Measurements from ENCODE around the gene METTL24. TPM values are rescaled to one million over a fixed set of nuclear protein-coding genes. Genes with fewer than 3 reads are reported as not detected.
A peak's percentile ranks its signal among the peaks of the same experiment; 100 is the strongest.
"Not testable (repeated sequence)": the region's sequence is repeated elsewhere in the genome, so short reads cannot be mapped to it uniquely, and the experiment has no call there.

Gene METTL24
- total RNA-seq, 2 donors from 2014 or later: 1.7 to 2.1 TPM

DNA sequence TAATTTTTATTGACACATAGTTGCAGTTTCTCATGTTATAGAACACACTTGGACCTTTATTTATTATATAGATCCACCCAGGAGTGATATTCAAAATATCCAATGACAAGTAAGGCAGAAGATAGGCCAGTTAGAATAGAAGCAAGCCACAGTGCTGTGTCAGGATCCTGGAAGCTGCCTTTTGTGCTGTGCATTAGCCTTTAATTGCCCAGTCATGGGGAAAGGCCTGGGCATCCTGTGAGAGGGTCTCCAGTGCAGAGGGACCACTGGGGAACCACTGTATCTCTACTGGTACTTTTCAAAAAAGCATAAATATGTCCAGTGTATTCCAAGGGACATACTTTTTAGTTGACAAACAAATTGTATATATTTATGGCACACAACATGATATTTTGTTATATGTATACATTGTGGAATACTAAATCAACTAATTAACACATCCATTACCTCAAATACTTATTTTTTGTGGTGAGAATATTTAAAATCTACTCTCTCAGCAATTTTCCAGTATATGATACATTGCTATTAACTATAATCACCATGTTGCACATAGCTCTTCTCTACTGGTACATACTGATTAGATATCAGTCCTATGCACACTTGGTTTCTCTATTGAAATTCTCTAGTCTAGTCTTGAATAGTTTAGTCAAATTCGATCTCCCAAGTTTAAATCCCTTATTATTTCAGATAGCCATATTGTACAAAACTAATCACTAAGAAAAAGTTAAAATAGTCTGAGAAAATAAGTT lies 118.4 kb downstream of the METTL24 start:
- DNase-seq (no peak), ATAC-seq (no peak)
- intact Hi-C loops (cut with DNase I): no loop called here

- DNase-seq; intact Hi-C loops (cut with DNase I); ATAC-seq: not testable (repeated sequence)
These were observed 122.1 kb downstream of the METTL24 start for GRCh38 chr6:110236007-110236406.

- ATAC-seq (peak; percentile 34 to 67), DNase-seq (no peak)
- intact Hi-C loops (cut with DNase I): no loop called here
These were observed 124.3 kb downstream of the METTL24 start for GRCh38 chr6:110233770-110234374.

- no peak for ATAC-seq
- no peak for DNase-seq
- intact Hi-C loops (cut with DNase I): no loop called here
These were observed 125.7 kb downstream of the METTL24 start for GRCh38 chr6:110232450-110232849.

DNA sequence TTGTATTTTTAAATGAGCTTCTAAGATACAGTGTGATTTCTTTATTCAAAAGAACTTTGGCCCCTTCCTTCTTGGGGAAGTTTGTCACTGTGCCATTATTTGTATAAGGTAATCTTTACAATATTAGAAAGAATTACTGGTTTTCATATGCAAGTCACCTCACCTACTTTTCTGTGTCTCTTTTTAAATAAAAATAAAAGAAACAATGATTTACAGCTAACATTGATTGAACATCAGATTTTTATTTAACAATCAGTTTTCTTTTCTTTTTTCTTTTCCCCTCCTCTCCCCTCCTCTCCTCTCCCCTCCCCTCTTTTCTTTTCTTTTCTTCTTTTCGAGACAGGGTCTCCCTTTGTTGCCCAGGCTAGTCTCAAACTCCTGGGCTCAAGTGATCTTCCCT lies 131.9 kb downstream of the METTL24 start:
- no peak for ATAC-seq
- no peak for DNase-seq
- intact Hi-C loops (cut with DNase I): no loop called here

GRCh38 chr6:110221738-110222137 lies 136.4 kb downstream of the METTL24 start:
- ATAC-seq: no peak
- intact Hi-C loops (cut with DNase I): no loop called here
- DNase-seq: no peak

DNA sequence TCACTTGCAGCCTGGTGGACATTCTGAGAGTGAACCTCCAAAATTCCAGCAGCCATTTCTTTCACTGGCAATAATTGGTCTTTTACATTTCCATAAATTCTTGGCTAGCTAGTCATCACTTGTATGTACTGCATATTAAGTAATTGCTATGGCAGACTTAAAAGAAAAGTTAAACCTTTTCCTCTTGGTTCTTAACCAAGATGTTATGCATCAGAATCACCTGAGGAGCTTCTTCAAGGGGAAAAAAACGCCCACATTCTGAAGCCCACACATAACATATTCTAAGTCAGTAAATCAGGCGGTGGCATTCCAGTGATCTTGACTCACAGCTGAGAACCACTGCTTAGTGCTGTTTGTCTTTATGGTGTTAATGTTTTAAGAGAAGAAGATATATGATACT lies 140.9 kb downstream of the METTL24 start:
- intact Hi-C loops (cut with DNase I): no loop called here
- no peak for DNase-seq
- no peak for ATAC-seq

- intact Hi-C loops (cut with DNase I): no loop called here
These were observed 142.0 kb downstream of the METTL24 start for GRCh38 chr6:110216140-110216539.

GRCh38 chr6:110214338-110214737 lies 143.8 kb downstream of the METTL24 start:
- intact Hi-C loops (cut with DNase I): no loop called here
- no peak for ATAC-seq
- no peak for DNase-seq

More at GRCh38 chr6:110216140-110216539, 142.0 kb downstream of the METTL24 start:
- ATAC-seq (no peak), DNase-seq (no peak)

- ATAC-seq (no peak), DNase-seq (no peak)
- intact Hi-C loops (cut with DNase I): no loop called here
These were observed 146.4 kb downstream of the METTL24 start for GRCh38 chr6:110211753-110212152.

DNA sequence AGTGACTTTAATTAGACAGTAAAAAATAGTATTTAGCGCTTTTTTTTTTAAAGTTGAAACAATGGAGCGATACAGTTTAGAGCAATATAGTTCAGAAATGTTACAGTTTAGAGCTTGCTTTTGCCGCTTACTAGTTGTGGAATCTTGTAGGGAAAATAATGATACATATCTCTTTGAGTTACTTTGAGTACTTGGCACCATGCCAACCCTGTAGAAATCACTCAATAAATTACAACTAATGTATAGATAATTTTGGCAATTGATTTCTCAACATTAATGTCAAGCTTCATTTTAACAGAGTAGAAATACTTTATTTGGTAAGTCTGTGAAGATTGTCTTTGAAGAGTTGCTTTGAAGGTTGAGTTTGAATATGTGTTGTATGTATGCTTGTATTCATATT lies 150.5 kb downstream of the METTL24 start:
- DNase-seq: no peak
- ATAC-seq: no peak
- intact Hi-C loops (cut with DNase I): no loop called here

DNA sequence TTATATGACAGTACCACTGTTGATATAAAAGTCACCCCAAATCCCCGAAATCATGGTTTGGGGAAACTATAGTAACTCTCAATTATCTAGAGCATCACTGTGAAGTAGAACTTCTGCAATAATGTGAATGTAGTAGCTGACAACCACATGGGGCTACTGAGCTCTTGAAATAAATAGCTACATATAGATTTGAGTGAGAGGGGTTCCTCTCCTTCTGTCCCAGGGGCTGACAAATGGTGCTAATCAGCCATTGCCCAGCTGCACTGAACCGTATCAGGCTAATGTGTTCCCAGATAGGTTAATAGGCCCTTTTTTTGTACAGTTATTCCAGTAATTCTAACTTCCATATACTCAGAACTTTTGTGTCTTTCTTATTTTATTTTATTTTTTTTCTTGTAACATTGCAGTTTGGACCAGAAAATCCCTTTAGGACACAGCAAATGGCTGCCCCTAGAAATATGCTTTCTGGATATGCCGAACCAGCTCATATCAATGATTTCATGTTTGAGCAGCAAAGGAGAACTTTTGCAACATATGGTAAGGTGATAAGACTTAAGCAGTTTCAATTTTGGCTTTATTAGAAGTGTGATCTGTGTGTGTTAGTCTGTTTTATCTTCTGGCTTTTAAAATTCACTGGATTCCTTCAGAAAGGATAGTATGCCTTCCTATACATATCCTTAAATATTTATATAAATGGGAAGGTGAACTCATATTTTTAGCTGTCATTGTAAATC lies 156.8 kb downstream of the METTL24 start:
- DNase-seq (no peak), ATAC-seq (no peak)
- intact Hi-C loops (cut with DNase I): no loop called here

DNA sequence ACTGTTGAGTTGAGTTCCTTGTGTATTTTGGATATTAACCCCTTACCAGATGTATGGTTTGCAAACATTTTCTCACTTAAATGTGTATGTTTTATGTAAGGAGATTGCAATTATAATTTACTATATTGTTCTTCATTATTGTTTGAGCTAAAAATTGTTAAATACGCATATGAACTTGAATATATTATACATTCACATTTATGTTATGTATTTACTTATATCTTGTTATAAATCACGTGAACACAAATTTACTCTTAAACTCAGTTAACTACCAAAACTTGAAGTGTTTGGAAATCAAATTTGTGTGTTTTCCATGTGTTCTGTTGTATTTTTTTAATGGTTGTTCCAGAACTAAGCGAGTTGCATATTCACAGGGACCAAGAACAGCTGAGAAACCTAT lies 159.6 kb downstream of the METTL24 start:
- ATAC-seq (no peak), DNase-seq (no peak)

GRCh38 chr6:110196874-110197273 lies 161.3 kb downstream of the METTL24 start:
- intact Hi-C loops (cut with DNase I): no loop called here
- DNase-seq: no peak

More for the DNA sequence above, 159.6 kb downstream of the METTL24 start:
- intact Hi-C loops (cut with DNase I): no loop called here

GRCh38 chr6:110195639-110196038 lies 162.5 kb downstream of the METTL24 start:
- DNase-seq (no peak), ATAC-seq (no peak)
- intact Hi-C loops (cut with DNase I): no loop called here

More at GRCh38 chr6:110196874-110197273, 161.3 kb downstream of the METTL24 start:
- ATAC-seq: no peak

Other genes starting within 250 kb of the METTL24 start
- gene WASF1, start 178.7 kb downstream of the METTL24 start, total RNA-seq: 1 to 10 TPM; 3.0 to 3.2 TPM
- gene CDC40, start 177.9 kb downstream of the METTL24 start, total RNA-seq: 10 to 100 TPM; 13.9 to 15.8 TPM
- 10 to 100 TPM in 1 of 2 donors, 1 to 10 TPM in 1; 7.9 to 12.9 TPM for gene DDO, start 57.2 kb upstream of the METTL24 start, total RNA-seq
- under 1 TPM in 1 of 2 donors, not detected in 1; 0.26 TPM for gene SLC22A16, start 118.3 kb upstream of the METTL24 start, total RNA-seq